Peyer's patch (tissue), 4 donors: ENCODE measurements around the gene PPM1J. TPM values are rescaled to one million over a fixed set of nuclear protein-coding genes. Genes with fewer than 3 reads are reported as not detected.

Experiments
- DNase-seq, 3 donors: peaks; one replicate each; pipeline ENCODE4 v3.0.0-alpha.2; 2017 to 2019
- H3K27ac ChIP-seq, 4 donors: fragments of 200-600 bp; sonication (generic); one replicate each; pipeline ENCODE4 v1.5.1; 2016 to 2019
- H3K27me3 ChIP-seq, 2 donors: fragments of 200-600 bp; sonication (generic); one replicate each; pipeline ENCODE4 v1.5.1; 2019
- H3K36me3 ChIP-seq, 3 donors: fragments of 200-600 bp; sonication (generic); one replicate each; pipeline ENCODE4 v1.5.1; 2016 to 2019
- H3K4me1 ChIP-seq, 4 donors: fragments of 200-600 bp; sonication (generic); one replicate each; pipeline ENCODE4 v1.5.1; 2016 to 2019
- H3K4me3 ChIP-seq, 4 donors: fragments of 200-600 bp; sonication (generic); 1 replicate in 3 of 4; 2 replicates in 1 of 4; pipeline ENCODE4 v1.5.1; 2016 to 2019; ENCODE audit warnings: mild to moderate bottlenecking in 1 of 4
- H3K9me3 ChIP-seq, 4 donors: fragments of 200-600 bp; sonication (generic); one replicate each; pipeline ENCODE4 v1.5.1; 2016 to 2019; ENCODE audit warnings: mild to moderate bottlenecking in 1 of 4
- CTCF ChIP-seq, 6 experiments: fragments of 450-650 bp in 4 of 6; fragments of 200-600 bp in 2 of 6; sonication (generic) in 1 of 6; IDR thresholded peaks; one replicate each; pipeline ENCODE4 v1.5.1; 2017 to 2019; ENCODE audit warnings: antibody characterized with exemption in 6 of 6, mild to moderate bottlenecking in 3 of 6, moderate library complexity in 1 of 6
- POLR2A ChIP-seq, 2 donors: fragments of 450-650 bp; IDR thresholded peaks; one replicate each; pipeline ENCODE4 v1.5.1; 2017; ENCODE audit warnings: antibody characterized with exemption in 2 of 2, mild to moderate bottlenecking in 2 of 2, moderate library complexity in 2 of 2
- total RNA-seq, 4 donors: library from RNA; depleted of rRNA; stranded (reverse); fragments of >200 nt; gene quantifications; one replicate each; pipeline ENCODE4 v1.1.0, GENCODE V29; 2016

Gene PPM1J
- total RNA-seq, 4 donors from 2014 or later: 0.67 TPM; not detected in 3

- H3K36me3 ChIP-seq: peaks cover 0 to 90% (median 0%) of the 10 kb centered on the region in 3 donors
- no peak overlapping the region for H3K27ac ChIP-seq
- TF ChIP-seq POLR2A (IDR thresholded peaks at IDR 0.05) (no peak), CTCF (IDR thresholded peaks at IDR 0.05) (no peak)
- DNase-seq: no peak
- H3K4me3 ChIP-seq: no peak overlapping the region
- H3K9me3 ChIP-seq: no peaks in the 10 kb centered on the region
- no peaks in the 10 kb centered on the region for H3K27me3 ChIP-seq
- no peaks in the 10 kb centered on the region for H3K4me1 ChIP-seq
Observed at GRCh38 chr1:112665857-112666256, 49.3 kb downstream of the PPM1J start.

Other genes with a start within 250 kb of the PPM1J start
- gene WNT2B, start 206.4 kb downstream of the PPM1J start, total RNA-seq: 10 to 100 TPM in 3 of 4 donors, 1 to 10 TPM in 1; 5.8 to 15.0 (median 13.9) TPM
- 10 to 100 TPM; 24.9 to 50.3 (median 33.9) TPM for gene ST7L, start 96.2 kb downstream of the PPM1J start, total RNA-seq
- 100 to 1,000 TPM; 116 to 181 (median 179) TPM for gene CAPZA1, start 95.5 kb downstream of the PPM1J start, total RNA-seq
- gene MOV10, start 40.7 kb downstream of the PPM1J start, total RNA-seq: 100 to 1,000 TPM in 3 of 4 donors, 10 to 100 TPM in 1; 75.3 to 161 (median 143) TPM
- gene RHOC, start 8.2 kb downstream of the PPM1J start, total RNA-seq: 100 to 1,000 TPM; 163 to 632 (median 483) TPM
- 10 to 100 TPM in 3 of 4 donors, 1 to 10 TPM in 1; 2.5 to 33.1 (median 14.0) TPM for gene SLC16A1, start 240.9 kb upstream of the PPM1J start, total RNA-seq